DND-41 (cell line): Measurements from ENCODE around the gene PIK3R3.

Source experiments
- EZH2 ChIP-seq: IDR thresholded peaks from 3 replicates; pipeline ENCODE4 v1.6.1; 2012; ENCODE audit warnings: borderline replicate concordance, low read depth, mild to moderate bottlenecking, moderate library complexity, low read length, inconsistent platforms; ENCODE audit not compliant: severe bottlenecking
- TF ChIP-seq, protein P1 (sequence below): IDR thresholded peaks from 2 replicates; pipeline ENCODE4 v1.5.1; 2012; ENCODE audit warnings: borderline replicate concordance, low read length, moderate library complexity, mild to moderate bottlenecking; ENCODE audit not compliant: poor library complexity, severe bottlenecking; ENCODE audit errors: extremely low read depth

DNA sequence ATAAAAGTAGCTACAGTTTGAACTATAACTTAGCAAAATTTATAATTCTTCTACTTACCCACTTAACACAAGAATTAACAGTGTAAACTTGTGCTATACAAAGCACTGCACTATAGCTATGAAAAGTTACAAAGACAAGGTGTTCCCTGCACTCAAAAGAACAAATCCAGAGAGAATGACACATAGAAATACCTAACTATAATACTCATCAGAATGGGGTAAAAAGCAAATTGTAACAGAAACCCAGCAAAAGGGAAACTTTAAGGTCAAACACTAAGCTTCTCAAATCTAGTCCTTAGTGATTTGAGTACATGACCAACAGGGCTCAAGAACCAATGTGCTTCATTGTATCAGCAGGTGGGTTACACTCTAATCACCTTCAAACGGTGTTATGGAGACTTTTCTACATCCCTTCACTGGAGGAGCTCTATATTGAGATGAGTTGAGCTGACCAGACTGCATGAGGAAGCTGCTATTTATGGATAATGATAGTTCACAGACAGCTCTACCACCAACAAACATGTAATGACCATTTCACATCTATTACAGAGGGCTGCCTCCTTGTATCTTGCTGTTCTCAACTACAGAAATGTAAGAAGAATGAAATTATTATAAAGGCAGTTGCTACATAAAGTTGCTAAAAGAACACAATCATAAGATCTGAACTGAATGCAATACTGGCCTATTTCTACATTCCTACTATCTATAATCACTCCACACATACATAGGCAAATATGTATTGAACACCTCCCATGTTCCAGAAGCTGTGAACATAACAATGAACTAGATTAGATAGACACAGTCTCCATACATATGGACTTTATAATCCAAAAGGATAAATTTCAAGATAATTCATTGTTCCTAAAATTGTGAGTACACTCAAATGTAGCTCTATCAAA is 47.6 kb downstream of the PIK3R3 start:
- TF ChIP-seq, protein P1, sequence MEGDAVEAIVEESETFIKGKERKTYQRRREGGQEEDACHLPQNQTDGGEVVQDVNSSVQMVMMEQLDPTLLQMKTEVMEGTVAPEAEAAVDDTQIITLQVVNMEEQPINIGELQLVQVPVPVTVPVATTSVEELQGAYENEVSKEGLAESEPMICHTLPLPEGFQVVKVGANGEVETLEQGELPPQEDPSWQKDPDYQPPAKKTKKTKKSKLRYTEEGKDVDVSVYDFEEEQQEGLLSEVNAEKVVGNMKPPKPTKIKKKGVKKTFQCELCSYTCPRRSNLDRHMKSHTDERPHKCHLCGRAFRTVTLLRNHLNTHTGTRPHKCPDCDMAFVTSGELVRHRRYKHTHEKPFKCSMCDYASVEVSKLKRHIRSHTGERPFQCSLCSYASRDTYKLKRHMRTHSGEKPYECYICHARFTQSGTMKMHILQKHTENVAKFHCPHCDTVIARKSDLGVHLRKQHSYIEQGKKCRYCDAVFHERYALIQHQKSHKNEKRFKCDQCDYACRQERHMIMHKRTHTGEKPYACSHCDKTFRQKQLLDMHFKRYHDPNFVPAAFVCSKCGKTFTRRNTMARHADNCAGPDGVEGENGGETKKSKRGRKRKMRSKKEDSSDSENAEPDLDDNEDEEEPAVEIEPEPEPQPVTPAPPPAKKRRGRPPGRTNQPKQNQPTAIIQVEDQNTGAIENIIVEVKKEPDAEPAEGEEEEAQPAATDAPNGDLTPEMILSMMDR = no peak
- no peak for TF ChIP-seq EZH2
